Measurements from ENCODE around the gene ABCC2.
"Not testable (repeated sequence)": the region's sequence is repeated elsewhere in the genome, so short reads cannot be mapped to it uniquely, and the experiment has no call there.

Gene ABCC2

DNA sequence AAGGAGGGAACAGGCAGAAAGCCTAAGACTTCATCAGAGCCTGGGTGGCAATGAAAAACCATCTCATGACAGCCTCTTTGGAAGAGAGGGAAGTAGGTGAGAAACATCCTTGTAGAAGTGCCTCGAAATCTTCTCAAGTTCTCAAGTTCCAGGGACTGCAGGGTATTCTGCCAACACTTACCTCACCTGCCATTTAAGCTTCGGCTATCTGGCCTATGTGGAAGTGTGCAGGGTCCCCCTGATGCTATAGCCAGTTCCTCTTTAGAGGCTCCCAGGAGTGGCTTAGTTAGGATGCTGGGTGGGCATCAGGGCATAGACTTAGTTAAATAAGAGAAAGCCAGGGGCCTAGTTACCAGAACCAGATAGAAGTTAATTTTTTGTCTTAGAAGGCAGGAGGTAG, 27.0 kb downstream of the ABCC2 start:
- DNase-seq (ENCODE audit: low read depth), result no peak

DNA sequence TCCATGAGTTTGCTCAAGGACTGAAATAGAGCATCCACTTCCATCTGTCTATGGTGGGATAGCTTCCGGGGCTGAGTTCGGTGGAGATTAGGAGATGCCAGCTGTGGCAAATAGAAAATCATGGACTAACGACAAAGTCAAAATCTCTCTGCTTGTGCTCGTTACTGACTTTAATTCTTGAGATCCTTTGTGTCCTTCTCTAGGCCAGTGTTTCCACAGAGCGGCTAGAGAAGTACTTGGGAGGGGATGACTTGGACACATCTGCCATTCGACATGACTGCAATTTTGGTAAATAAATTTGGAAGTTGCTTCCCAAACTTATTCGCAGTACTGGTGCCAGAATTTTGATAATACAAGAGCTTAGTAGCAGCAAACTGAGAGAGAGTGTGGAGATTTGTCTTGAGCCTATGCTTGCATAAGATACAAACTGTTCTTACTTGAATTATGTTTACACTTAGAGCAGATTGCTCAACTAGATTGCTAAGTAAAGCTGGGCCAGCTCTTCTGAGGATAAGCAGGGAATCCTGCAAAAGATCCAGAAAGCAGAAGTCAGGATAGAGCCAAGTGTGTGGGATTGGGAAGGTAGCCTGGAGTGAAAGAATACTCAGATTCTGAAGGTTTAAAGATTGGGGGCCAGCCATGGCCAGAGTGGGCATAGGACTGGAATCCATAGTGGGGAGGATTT, 27.6 kb downstream of the ABCC2 start:
- DNase-seq (ENCODE audit: low read depth), result no peak

DNA sequence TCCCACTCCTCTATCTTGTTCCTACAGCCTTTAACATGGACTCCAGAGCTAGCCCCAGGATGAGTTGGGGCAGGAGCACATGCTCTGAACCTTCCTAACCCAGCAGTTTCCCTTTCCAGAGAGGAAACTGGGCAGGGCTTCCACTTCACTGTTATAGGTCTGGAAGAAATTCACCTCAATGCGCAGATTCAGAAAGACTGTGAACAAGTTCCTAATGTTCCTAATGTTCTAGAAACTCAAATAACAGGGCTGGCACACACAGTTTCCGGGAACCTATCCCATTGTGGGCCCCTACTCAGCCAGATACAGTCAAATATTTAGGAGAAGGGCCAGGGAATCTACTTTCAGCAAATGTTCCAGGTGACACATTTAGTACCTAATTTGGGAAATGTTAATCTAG, 29.7 kb downstream of the ABCC2 start:
- no peak for DNase-seq (ENCODE audit: low read depth)

DNA sequence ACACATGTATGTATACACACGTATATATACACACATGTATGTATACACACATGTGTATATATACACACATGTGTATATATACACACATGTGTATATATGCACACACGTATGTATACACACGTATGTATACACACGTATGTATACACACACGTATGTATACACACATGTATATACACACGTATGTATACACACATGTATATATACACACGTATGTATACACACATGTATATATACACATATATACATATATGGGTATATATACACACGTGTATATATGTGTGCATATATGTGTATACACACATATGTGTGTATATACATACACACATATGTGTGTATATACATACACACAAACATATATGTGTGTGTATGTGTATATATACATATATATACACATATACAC, 31.7 kb downstream of the ABCC2 start:
- no peak for DNase-seq (ENCODE audit: low read depth)

DNA sequence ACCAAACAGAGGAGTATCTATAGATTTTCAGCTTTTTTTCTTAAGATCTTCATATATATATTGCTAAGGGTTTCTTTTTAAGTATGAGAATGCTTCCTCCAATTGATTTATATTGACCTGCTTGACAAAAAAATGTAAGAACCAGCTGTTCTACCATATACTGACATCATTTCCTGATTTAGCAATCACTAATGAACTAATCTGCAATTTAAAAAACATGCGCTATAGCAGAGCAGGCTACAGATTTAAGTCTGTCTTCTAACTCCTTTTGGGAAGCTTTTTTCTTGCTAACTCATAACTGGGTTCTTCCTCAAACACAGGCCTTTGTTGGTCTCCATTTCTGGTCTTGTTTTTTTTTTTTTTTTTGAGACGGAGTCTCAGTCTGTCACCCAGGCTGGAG, 33.2 kb downstream of the ABCC2 start:
- DNase-seq (ENCODE audit: low read depth), result no peak

DNA sequence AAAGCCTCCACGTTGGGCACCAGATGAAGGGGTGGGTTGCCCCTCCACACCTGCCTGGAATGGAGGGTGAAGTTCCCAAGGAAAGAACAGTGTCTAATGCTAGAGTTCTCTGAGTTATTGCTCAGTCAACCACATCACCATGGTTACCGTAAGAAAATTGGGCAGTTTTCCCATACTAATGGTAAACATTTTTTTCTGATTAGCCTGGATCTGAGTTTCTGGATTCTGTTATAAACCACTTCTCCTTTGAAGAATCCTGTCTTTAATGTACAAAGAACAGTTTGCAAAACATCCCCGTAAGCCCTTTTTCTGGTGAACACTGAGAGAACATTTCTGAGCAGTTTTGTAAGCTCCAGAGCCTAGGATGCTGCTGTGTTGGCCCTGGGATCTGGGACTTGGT, 45.5 kb downstream of the ABCC2 start:
- no peak for DNase-seq (ENCODE audit: low read depth)

DNA sequence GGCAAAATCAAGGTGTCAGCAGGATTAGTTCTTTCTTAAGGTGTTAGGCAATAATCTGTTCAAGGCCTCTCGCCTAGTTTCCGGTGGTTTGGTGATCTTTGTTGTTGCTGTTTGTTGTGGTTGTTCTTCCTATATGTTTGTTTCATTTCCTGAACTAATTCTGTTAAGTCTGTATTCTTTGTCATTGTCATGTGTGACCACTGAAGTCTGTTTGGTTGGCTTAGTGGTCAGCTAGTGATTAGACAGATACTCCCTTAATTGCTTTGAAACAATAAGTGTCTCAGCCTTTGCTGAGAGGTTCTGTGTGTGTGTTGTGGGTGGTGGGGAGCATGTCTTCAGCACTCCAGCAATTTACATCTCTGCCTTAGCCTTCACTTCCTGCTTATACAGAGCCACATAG, 46.0 kb downstream of the ABCC2 start:
- no peak for DNase-seq (ENCODE audit: low read depth)

DNA sequence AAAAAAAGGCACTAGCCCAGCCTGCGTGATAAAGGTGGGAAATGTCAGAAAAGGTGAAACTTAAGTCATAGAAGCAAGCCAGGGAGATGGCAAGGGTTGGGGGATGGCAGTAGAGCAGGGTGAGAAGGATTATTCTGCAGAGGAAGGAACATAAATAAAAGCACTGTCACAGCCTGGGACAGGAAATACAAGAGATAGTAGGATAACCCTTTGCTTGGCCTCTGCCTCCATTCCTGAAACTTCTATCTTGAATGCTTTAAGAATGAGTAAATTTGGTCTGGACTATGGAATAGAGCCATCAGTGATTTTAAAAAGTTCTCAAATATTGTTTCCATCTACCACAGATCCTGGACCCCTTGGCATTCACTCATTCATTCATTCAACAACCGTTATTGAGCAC, 50.0 kb downstream of the ABCC2 start:
- DNase-seq (ENCODE audit: low read depth), result no peak

DNA sequence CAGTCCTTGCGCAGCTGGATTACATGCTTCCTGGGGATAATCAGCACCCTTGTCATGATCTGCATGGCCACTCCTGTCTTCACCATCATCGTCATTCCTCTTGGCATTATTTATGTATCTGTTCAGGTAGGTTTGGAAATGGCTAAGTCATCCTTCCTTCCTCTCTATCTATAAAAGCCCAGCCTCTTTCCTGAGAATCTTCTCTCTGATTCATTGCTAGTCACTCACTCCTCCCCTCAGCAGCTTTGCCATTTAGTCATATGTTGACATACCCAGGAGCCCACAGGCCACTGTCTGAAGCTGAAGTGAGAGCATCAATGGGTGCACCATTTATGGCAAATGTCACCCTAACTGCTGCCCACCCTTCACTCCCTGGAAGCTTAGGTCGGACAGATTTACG, 52.0 kb downstream of the ABCC2 start:
- DNase-seq (ENCODE audit: low read depth), result no peak

DNA sequence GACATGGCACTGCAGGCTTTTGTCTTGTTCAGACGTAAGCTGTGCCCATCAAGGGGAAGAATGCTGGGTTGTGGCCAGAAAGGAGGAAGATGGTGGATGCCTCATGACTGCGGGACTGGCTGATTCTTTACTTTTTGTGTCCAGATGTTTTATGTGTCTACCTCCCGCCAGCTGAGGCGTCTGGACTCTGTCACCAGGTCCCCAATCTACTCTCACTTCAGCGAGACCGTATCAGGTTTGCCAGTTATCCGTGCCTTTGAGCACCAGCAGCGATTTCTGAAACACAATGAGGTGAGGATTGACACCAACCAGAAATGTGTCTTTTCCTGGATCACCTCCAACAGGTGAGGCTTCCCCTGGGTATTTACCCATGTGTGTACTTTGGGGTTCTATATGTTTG, 53.5 kb downstream of the ABCC2 start:
- no peak for DNase-seq (ENCODE audit: low read depth)

DNA sequence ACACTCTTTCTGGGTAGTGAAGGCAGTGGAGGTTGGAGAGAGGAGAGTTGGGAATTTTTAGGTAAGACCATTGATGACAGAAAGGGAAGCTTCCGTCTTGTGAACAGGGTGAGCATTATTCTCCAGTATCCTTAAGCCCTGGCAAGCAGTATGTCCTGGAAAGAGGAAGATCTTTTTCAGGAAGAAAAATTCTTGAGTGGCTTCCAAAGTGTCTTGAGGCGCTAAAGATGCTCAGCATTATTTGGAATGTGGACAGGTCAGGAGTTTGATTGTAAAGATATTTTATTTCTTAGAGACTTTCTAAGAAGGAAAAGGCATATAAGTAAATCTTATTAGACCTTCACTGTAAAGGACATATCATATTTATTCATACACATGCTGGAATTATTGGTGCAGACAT, 54.3 kb downstream of the ABCC2 start:
- DNase-seq (ENCODE audit: low read depth), result no peak

DNA sequence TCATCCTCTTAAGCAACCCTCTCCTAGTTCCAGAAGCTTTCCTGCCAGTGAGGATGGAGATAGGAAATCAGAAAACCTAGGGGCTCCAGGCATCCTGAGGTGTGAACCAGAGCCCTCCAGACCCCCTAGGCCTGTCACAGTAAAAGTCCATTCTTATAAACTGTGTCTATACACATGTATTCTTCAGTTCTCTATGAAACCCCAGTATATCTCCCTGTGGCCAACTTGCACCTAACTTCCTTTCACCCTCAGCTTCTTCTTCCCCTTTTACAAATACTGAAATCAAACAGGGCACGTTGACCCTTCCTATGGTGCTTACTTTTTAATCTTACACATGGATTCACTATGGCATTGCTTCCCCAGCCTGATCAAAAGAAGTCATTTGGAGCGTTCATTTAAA, 58.4 kb downstream of the ABCC2 start:
- not testable (repeated sequence) for DNase-seq (ENCODE audit: low read depth)

DNA sequence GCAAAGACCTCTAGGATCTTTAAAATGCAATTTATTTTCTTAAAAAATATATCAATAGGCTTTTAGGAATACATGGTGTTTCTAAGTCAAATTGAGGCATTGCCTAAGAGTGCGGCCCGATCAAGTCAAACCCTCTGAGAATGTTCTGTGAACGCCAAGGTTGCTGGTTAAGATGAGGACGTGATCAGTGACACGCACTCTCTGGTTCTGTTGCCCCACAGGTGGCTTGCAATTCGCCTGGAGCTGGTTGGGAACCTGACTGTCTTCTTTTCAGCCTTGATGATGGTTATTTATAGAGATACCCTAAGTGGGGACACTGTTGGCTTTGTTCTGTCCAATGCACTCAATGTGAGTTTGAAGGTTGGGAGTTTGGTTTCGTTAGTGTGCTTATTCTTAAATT, 59.3 kb downstream of the ABCC2 start:
- no peak for DNase-seq (ENCODE audit: low read depth)

DNA sequence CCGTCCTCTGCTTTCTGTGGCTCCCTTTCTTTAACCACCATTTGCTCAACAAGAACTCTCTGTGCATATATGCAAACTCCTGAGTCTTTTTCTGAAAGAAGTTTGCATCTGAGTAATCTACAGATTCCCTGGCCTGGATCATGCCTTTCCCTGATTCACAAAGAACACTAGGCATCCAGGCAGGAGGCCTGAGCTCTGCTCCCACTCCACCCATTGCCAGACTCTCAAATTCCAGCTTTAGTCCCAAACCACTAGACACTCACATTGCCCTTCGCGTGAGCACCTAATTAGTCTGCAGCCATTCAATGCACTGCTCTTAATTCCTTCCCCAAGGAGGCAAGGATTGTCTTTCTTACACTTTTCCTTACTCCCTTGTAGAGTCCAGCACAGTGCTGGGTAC, 60.9 kb downstream of the ABCC2 start:
- no peak for DNase-seq (ENCODE audit: low read depth)

DNA sequence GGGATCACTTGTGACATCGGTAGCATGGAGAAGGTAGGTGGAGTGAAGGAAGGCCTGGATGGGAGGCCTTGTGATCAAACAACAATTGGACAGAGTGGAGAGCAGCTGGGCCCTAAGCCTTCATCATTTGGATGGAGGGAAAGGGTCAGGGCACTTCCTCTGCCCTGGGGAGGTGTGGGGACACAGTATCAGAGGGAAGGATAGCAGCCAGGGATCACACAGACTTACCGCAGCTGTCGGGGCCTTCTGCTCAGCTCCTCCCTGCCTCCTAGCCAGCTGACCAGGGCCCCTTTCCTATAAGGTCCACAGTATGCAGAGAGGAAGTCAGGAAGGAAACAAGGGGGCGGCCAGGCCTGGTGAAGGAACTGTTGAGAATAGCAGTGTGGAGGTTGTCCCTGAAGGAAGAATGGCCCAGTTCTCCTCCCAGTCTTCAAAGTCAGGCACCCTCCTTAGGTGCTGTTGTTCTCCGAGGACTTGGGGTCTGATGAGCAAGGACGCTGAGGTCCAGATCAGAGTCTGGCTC, 62.1 kb downstream of the ABCC2 start:
- no peak for DNase-seq (ENCODE audit: low read depth)

DNA sequence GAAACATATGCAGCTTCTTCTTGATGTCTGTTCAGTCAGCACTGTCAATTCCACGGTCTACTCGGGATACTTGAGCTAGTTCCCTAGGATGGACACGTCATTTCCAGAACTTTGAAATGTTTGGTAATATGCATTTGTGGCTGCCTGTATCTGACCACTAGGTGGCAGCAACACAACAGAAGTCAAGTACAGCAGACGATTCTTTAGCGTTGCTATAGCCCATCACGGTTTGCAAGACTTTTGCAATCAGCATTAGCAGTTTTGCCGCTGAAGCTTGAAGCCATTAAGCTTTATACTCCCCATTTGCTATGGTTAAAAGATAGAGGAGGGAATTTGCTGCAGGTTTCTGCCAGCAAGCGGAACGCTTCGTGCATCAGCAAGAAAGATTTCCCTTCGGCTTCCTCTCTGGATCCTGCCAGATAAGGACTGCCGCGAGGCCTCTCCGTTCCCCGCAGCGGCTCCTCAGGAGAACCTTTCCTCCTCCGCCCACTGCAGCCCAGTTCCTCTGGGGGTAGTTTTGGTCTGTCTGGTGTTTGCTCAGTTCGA, 63.5 kb downstream of the ABCC2 start:
- peak; percentile 31 for DNase-seq (ENCODE audit: low read depth)

DNA sequence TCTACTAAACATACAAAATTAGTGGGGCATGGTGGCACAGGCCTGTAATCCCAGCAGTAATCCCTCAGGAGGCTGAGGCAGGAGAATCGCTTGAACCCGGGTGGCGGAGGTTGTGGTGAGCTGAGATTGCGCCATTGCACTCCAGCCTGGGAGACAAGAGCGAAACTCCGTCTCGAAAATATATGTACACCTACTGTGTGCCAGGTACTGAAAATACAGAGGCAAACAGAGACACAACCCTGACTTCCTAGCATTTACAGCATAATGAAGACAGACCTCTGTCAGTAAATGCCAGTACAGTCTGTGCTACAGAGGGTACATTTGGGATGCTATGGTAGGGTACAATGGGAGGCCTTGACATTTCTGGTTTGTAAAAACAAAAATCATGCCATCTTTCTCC, 66.6 kb downstream of the ABCC2 start:
- no peak for DNase-seq (ENCODE audit: low read depth)

DNA sequence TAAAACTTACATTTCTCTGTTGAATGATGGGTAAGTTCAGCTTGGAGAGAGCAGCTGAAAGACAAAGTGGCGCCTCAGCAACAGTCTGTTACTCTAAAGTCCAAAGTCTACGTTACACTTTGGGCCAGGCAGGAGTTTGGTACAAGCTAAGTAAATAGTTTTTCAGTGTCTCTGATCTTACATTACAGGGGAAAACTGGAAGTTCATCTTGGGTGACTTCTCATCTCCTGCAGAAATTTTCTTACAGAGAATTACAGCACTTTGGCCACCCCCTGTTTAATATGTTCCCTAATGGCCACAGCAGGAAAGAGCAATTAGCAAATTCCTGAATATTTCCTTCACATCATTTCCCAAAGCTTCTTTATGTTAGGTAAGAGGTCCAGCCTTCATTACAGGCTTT, 67.1 kb downstream of the ABCC2 start:
- no peak for DNase-seq (ENCODE audit: low read depth)

DNA sequence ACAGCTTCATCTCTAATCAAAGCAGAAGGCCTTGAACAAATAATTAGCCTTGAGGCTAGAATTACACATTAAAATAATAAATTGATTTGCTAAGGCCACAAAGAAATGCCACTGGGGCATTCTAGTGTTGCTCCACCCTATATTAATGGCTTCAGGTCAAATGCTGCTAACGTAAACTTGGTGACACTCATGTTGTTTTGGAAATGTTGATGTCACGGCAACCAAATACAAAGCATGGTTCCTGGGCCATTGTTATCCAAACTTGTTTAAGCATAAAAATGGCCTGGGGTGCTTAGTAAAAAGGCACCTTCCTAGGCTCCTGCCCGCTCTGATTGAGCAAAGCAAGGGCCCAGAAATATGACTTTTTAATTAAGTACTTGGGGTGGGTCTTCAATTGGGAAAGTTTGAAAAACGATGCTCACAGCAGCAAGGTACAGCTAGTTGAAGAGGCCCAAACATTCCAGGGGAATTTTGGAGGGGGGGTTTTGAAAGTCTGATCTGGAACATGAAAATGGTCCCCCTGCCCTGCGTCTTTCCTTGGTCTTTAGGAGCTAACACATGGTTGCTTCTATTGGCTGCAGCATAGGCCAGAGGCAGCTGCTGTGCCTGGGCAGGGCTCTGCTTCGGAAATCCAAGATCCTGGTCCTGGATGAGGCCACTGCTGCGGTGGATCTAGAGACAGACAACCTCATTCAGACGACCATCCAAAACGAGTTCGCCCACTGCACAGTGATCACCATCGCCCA, 67.8 kb downstream of the ABCC2 start:
- DNase-seq (ENCODE audit: low read depth), result no peak

DNA sequence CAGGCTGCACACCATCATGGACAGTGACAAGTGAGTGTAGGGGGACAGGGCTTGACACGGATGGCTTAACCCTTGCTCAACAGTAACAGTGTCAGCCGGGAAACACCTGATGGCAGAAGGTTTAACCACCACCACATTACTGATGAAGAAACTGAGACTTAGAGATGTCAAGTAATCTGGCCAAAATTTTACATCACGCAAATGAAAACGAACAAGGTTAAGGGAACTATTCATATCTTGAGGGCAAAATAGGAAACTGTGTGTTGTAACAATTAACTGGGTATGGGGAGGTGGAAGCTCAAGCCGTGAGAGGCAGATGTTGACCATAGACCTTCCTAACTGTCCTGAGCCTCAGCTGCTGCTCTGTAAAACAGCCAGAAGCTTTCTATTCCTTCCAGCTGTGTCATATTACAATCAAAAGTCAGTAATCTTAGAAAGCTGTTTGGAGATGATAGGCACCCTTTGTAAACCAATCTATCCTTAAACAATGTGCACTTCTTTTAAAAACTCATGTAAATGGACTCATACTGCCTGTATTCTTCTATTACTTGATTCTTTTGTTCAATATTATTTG, 68.4 kb downstream of the ABCC2 start:
- DNase-seq (ENCODE audit: low read depth), result no peak

DNA sequence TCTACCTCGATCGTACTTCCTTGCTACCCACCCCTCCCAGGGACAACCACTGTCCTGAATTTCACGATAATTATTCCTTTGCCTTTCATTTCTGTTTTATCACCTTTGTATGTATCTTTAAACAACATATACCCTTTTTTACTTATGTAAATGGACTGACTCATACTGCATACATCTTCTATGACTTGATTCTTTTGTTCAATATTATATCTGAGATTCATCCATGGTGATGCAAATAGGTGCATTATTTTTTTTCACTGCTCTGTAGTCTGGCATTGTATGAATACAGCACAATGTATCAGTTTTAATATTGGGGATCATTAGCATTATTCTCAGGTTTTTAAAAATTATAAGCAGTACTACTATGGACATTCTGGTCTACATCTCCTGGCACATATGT, 69.4 kb downstream of the ABCC2 start:
- no peak for DNase-seq (ENCODE audit: low read depth)

DNA sequence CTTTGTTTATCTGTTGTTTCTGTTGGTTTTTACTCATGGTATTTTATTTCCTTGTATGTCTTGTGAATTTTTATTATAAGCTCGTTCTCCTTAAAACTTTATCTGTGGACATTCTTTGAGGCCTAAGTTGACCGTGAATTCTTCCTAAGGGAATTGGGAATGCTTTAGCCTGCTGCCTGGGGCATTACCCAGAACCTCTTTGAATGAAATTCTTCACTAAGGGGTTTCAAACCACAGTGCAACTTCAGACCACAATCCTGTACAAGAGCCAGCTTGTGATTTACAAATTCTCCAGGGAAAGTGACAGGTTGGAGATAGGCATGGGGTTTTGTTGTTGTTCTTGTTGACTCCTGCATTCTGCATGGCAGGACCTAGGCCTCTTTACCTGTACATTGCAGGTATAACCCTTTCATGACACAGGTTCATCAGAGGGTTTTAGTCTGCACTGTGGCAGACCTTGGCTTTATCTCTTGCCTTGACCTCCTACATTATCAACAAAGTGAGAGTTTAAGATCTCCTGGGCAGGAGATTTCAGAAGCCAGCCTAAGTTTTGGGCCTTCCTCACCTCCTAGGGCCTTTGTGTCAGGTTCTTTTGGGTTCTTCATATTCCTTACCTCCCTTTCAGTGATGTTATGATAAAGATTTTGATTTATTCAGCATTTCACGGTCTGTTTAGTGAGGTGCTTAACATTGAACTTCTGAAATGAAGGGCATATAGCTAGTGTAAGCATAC, 70.2 kb downstream of the ABCC2 start:
- no peak for DNase-seq (ENCODE audit: low read depth)

Measured in activated T-helper 9 cell treated with anti-CD3 and anti-CD28 coated beads, Interleukin-2, amount 50 U/mL, for 16 hours (primary cell).